Astrocyte of the spinal cord (primary cell): ENCODE data around the gene PODXL2.

Source experiments
- DNase-seq: peaks from one replicate; pipeline ENCODE4 v3.0.0; 2011; ENCODE audit warnings: low read depth, low spot score
- H3K4me3 ChIP-seq: 2 replicates; pipeline ENCODE4 v1.5.1; 2011; ENCODE audit warnings: low read depth, mild to moderate bottlenecking, low read length, moderate library complexity
- in situ Hi-C: cut with HindIII; loops from 2 replicates; pipeline ENCODE4 v1.10.0; 2017; ENCODE audit warnings: low sequenced_read_pairs
- TF ChIP-seq, protein P1 (sequence below): IDR thresholded peaks from 2 replicates; pipeline ENCODE4 v1.5.1; 2012; ENCODE audit warnings: low read depth, mild to moderate bottlenecking, low read length, inconsistent platforms

Gene PODXL2

DNA sequence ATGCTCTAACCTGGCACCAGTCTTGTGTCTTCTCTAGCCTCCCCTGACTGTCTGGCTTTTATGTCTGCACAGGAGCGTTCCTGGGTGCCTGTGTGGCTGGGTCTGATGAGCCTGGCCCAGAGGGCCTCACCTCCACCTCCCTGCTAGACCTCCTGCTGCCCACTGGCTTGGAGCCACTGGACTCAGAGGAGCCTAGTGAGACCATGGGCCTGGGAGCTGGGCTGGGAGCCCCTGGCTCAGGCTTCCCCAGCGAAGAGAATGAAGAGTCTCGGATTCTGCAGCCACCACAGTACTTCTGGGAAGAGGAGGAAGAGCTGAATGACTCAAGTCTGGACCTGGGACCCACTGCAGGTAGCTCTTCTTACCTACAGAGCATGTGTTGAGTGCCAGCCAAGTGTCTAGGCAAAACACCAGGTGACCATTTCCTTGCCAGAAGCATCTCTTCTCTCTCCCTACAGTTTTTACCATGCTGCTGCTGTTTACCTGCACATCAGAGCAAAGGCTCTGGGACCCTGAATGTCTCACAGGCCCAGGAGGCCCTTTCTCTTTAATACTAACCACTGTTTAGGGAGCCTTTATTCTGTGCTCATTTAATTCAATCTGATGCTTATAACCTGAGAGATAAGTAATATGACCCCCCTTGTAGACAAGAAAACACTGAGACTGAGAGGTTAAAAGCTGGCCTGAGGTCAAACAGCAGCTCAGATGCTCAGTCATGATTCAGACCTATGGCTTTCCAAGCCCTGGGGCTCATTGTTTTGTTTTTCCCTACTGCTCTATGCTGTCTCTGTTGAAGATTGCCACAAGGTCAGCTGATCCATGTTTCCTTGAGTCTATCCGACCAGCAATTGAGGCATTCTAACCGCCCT lies 10.4 kb downstream of the PODXL2 start:
- no peak for DNase-seq
- in situ Hi-C loops = no loop called here
- TF ChIP-seq, protein P1, sequence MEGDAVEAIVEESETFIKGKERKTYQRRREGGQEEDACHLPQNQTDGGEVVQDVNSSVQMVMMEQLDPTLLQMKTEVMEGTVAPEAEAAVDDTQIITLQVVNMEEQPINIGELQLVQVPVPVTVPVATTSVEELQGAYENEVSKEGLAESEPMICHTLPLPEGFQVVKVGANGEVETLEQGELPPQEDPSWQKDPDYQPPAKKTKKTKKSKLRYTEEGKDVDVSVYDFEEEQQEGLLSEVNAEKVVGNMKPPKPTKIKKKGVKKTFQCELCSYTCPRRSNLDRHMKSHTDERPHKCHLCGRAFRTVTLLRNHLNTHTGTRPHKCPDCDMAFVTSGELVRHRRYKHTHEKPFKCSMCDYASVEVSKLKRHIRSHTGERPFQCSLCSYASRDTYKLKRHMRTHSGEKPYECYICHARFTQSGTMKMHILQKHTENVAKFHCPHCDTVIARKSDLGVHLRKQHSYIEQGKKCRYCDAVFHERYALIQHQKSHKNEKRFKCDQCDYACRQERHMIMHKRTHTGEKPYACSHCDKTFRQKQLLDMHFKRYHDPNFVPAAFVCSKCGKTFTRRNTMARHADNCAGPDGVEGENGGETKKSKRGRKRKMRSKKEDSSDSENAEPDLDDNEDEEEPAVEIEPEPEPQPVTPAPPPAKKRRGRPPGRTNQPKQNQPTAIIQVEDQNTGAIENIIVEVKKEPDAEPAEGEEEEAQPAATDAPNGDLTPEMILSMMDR = no peak
- H3K4me3 ChIP-seq = no peak overlapping the region

DNA sequence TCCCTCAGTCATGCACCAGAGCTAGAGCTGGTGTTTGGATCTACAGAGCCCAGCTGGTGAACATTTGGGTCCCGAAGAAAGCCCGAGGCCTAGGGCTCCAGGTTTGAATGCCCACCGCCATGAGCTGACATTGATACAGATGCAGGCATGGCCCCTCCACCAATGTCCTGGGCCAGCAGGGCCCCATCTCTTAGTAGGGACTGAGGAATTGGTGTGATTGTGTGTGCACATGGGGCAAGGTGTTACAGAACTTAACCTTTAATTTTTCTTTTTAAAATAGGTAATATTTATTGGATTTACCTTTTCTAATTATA lies 11.0 kb downstream of the PODXL2 start:
- TF ChIP-seq, protein P1 = no peak
- no peak for DNase-seq
- in situ Hi-C loops = no loop called here

DNA sequence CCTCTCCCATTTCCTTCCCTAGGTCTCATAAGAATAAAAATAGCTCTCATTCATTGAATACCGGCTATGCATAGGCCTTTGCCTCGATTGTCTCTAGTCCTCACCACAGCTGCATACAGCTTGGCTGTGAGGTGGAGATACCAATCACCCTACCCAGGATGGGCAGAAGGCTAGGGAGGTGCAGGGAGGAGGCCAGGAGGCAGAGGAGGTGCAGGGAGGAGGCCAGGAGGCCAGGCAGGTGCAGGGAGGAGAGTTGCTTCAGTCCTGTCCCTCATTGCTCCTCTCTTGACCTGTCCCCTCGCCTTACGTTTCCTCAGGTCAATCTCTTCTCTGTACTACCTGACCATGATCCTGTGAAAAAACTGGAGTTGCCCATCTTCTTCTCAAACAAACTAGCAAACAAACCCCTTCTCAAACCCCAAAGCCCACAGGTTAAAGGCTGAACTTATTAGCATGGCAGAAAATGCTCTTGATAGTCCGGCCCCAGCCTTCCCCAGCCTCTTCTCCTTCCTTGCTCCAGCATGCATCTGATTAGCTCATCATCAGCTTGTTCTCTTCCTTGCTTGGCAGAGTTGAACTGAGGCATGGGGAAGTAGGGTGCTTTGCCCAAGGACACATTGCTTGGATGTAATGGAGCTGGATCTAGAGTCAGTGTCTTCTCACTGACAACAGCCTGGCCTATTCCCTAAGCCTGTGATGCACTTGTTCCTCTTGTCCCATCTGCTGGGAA lies 15.8 kb downstream of the PODXL2 start:
- H3K4me3 ChIP-seq = no peak overlapping the region
- no peak for DNase-seq
- TF ChIP-seq, protein P1 = no peak
- in situ Hi-C loops = no loop called here

More for the DNA sequence above, 11.0 kb downstream of the PODXL2 start:
- H3K4me3 ChIP-seq = no peak overlapping the region

DNA sequence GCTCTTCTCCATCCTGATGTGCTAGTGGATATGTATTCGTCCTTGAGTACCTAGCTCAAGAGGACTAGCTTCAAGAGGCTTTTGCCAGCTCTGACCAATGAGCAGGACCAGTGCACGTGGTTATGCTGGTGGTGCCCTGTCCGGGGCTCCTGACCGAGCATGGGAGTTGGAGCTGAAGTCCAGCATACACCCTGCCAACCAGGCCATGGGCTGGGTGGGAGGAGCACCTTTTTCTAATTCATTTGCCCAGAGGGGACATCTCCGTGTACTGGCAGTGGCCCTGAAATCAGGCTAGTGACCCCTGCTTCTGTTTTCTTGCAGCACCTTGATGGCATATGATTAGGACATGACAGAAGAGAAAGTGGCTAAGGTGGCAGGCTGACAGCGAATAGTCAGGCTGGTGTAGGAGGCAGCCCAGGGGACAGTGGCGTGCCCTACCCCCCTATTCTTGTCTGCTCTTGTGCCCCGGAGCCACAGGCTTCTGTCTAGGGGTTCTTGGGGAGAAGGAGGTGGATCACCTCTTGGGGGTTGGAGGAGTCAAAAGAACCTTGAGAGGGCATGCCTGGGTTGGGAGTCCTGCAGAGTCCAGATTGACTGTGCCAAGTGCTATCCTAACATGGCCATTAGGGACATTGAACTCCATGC lies 16.5 kb downstream of the PODXL2 start:
- TF ChIP-seq, protein P1 = no peak
- no peak overlapping the region for H3K4me3 ChIP-seq
- in situ Hi-C loops = no loop called here
- no peak for DNase-seq

DNA sequence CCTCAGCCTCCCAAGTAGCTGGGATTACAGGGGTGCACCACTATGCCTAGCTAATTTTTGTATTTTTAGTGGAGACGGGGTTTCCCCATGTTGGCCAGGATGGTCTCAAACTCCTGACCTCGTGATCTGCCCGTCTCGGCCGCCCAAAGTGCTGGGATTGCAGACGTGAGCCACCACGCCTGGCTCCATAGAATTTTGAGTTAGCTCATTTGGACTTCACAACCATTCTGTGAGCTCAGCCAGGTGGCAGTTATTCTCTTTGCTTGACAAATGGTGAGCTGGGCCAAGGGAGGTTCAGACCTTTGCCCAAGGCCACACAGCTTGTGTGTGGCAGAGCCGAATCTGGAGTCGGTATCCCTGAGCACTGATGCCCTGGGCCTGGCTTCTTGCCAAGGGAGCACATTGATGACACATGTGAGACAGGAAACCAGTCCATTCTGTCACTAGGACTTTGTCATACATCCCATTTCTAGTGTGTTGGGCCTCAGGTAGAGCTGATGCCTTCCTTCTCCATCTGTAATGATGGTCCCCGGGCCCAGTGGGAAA lies 17.6 kb downstream of the PODXL2 start:
- TF ChIP-seq, protein P1 = no peak
- DNase-seq = no peak
- H3K4me3 ChIP-seq = no peak overlapping the region
- in situ Hi-C loops = no loop called here

DNA sequence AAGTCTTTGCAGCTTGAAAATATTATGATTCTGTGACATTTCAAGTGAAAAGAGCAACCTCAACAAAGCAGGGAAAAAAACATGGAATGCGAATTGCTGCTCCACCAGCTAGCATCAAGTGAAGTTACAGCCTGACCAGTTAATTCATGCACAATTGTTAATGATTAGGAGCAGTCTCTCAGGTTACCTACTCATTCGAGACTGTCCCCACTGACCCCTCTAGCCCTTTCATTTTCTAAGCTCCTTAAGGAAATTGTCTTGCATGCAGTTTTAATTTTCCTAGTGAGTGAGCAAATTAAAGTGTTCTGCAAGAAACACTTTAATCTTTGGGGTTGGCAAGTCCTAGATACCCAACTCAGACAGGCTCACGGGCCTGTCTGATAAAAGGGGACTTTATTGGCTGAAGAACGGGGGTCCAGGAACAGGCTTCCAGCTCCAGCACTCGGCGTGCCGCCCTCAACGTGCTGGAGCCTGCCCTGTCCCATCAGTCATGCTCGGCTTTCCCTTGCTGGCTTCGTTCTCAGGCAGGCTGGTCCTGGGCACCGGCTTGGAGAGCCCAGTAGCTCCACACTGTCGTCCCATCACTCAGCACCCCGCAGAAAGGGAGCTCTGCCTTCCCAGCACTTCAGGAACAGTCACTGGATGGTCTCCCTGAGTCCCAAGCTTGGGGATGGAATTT lies 18.3 kb downstream of the PODXL2 start:
- DNase-seq = no peak
- H3K4me3 ChIP-seq = no peak overlapping the region
- TF ChIP-seq, protein P1 = no peak
- in situ Hi-C loops = no loop called here
